ENCODE results near the gene HHAT. TPM values are rescaled to one million over a fixed set of nuclear protein-coding genes. Genes with fewer than 3 reads are reported as not detected.

The HHAT gene
- total and polyA plus RNA-seq, 4 donors: 1.2 to 11.3 (median 3.8) TPM

GRCh38 chr1:210490781-210491180, 162.1 kb downstream of the HHAT start:
- H3K27me3 ChIP-seq (ENCODE audit: control insufficient read depth in 3 of 3, insufficient read depth in 3 of 3, low read length in 2 of 3): no peaks in the 10 kb centered on the region
- H3K27ac ChIP-seq (ENCODE audit: low read depth in 1 of 2, low read length in 1 of 2): no peak overlapping the region
- no peaks in the 10 kb centered on the region for H3K36me3 ChIP-seq (ENCODE audit: control insufficient read depth in 4 of 4, insufficient read depth in 4 of 4, low read length in 4 of 4)
- H3K4me3 ChIP-seq: no peak overlapping the region
- peaks cover 0 to 2% (median 0%) of the 10 kb centered on the region in 5 donors for H3K4me1 ChIP-seq (ENCODE audit: control insufficient read depth in 5 of 5, insufficient read depth in 5 of 5, low read length in 5 of 5)
- DNase-seq: no peak
- H3K9me3 ChIP-seq (ENCODE audit: control insufficient read depth in 4 of 4, insufficient read depth in 3 of 4, low read length in 3 of 4): no peaks in the 10 kb centered on the region
- 72 to 85% methylated on average over 1 of the region's 1 CpG for WGBS, 2 donors
- TF ChIP-seq CTCF (IDR thresholded peaks at IDR 0.05; ENCODE audit: control extremely low read depth, extremely low read depth): no peak
- ATAC-seq (ENCODE audit: insufficient read depth, low FRiP score): no peak
- no peak overlapping the region for H3K9ac ChIP-seq (ENCODE audit: insufficient read depth in 1 of 2, low read length in 2 of 2)

- Histone ChIP-seq H3K4me3 (no peak overlapping the region), H3K36me3 (ENCODE audit: control insufficient read depth in 4 of 4, insufficient read depth in 4 of 4, low read length in 4 of 4) (no peaks in the 10 kb centered on the region), H3K4me1 (ENCODE audit: control insufficient read depth in 5 of 5, insufficient read depth in 5 of 5, low read length in 5 of 5) (no peaks in the 10 kb centered on the region), H3K9ac (ENCODE audit: insufficient read depth in 1 of 2, low read length in 2 of 2) (no peak overlapping the region), H3K27ac (ENCODE audit: low read depth in 1 of 2, low read length in 1 of 2) (no peak overlapping the region), H3K27me3 (ENCODE audit: control insufficient read depth in 3 of 3, insufficient read depth in 3 of 3, low read length in 2 of 3) (no peaks in the 10 kb centered on the region), H3K9me3 (ENCODE audit: control insufficient read depth in 4 of 4, insufficient read depth in 3 of 4, low read length in 3 of 4) (no peaks in the 10 kb centered on the region)
- DNase-seq: no peak
- ATAC-seq (ENCODE audit: insufficient read depth, low FRiP score): no peak
- WGBS, 2 donors: 88 to 90% methylated on average over 3 of the region's 3 CpGs
- no peak for TF ChIP-seq CTCF (IDR thresholded peaks at IDR 0.05; ENCODE audit: control extremely low read depth, extremely low read depth)
These were observed 167.4 kb downstream of the HHAT start for GRCh38 chr1:210496063-210496462.

DNA sequence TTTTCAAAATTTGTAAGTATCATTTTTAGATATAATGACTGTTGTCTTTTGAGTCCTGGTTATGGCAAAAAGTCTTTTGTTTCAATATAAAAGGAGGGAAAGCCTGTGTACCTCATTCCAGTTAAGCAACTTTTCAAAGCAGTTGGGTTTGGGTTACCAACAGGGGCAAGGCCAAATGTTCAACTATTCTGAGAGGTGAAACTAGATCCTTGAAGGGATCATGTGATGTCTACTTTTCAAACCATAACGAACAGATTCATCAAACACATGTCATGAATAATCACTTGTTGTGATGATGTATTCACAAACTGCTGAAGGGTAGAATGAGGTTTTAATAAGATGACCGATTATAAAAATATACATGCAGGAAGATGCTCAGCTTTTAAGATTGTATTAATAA, 171.3 kb downstream of the HHAT start:
- H3K9ac ChIP-seq (ENCODE audit: insufficient read depth in 1 of 2, low read length in 2 of 2): no peak overlapping the region
- no peak overlapping the region for H3K4me3 ChIP-seq
- WGBS, 2 donors: 78 to 90% methylated on average over 2 of the region's 2 CpGs
- H3K36me3 ChIP-seq (ENCODE audit: control insufficient read depth in 4 of 4, insufficient read depth in 4 of 4, low read length in 4 of 4): no peaks in the 10 kb centered on the region
- no peak overlapping the region for H3K27ac ChIP-seq (ENCODE audit: low read depth in 1 of 2, low read length in 1 of 2)
- no peak for TF ChIP-seq CTCF (IDR thresholded peaks at IDR 0.05; ENCODE audit: control extremely low read depth, extremely low read depth)
- H3K4me1 ChIP-seq (ENCODE audit: control insufficient read depth in 5 of 5, insufficient read depth in 5 of 5, low read length in 5 of 5): no peaks in the 10 kb centered on the region
- ATAC-seq (ENCODE audit: insufficient read depth, low FRiP score) (no peak), DNase-seq (no peak)
- no peaks in the 10 kb centered on the region for H3K9me3 ChIP-seq (ENCODE audit: control insufficient read depth in 4 of 4, insufficient read depth in 3 of 4, low read length in 3 of 4)
- no peaks in the 10 kb centered on the region for H3K27me3 ChIP-seq (ENCODE audit: control insufficient read depth in 3 of 3, insufficient read depth in 3 of 3, low read length in 2 of 3)

DNA sequence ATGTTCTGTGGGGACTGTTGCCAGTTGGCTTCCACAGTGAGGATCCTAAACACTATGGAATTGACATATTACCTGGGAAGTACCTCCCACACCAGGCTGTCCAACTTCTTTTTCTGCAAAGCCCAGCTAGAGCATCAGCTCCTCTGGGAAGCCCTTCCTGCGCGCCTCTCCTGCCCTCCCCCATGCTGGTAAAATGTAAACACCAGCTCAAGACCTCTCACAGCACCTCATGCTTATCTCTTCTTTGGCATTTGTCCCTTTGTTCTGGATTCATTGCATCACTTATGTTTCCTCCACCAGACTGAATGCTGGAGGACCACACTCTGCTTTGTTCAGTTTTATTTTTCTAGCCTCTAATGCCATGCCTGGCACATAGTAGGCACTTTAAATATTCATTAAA, 172.1 kb downstream of the HHAT start:
- Histone ChIP-seq H3K27me3 (ENCODE audit: control insufficient read depth in 3 of 3, insufficient read depth in 3 of 3, low read length in 2 of 3) (no peaks in the 10 kb centered on the region), H3K9me3 (ENCODE audit: control insufficient read depth in 4 of 4, insufficient read depth in 3 of 4, low read length in 3 of 4) (no peaks in the 10 kb centered on the region), H3K4me1 (ENCODE audit: control insufficient read depth in 5 of 5, insufficient read depth in 5 of 5, low read length in 5 of 5) (no peaks in the 10 kb centered on the region), H3K27ac (ENCODE audit: low read depth in 1 of 2, low read length in 1 of 2) (no peak overlapping the region), H3K4me3 (no peak overlapping the region), H3K36me3 (ENCODE audit: control insufficient read depth in 4 of 4, insufficient read depth in 4 of 4, low read length in 4 of 4) (no peaks in the 10 kb centered on the region), H3K9ac (ENCODE audit: insufficient read depth in 1 of 2, low read length in 2 of 2) (no peak overlapping the region)
- 61 to 65% methylated on average over 2 of the region's 2 CpGs for WGBS, 2 donors
- TF ChIP-seq CTCF (IDR thresholded peaks at IDR 0.05; ENCODE audit: control extremely low read depth, extremely low read depth): no peak
- DNase-seq (peak in 1 of 3 donors; percentile 20), ATAC-seq (ENCODE audit: insufficient read depth, low FRiP score) (no peak)
